SH-SY5Y (cell line): ENCODE measurements around the gene PDE4B.

ENCODE experiments used
- GATA2 ChIP-seq: IDR thresholded peaks from 2 replicates; pipeline ENCODE4 v1.6.1; 2011; ENCODE audit warnings: mild to moderate bottlenecking, low read depth, low read length
- GATA3 ChIP-seq: IDR thresholded peaks from 2 replicates; pipeline ENCODE4 v1.6.1; 2011; ENCODE audit warnings: low read depth, mild to moderate bottlenecking, low read length, moderate library complexity

- no peak for TF ChIP-seq GATA2
- TF ChIP-seq GATA3: no peak
Observed at GRCh38 chr1:65997693-65998092, 205.0 kb downstream of the PDE4B start.
